Body of pancreas (tissue), 4 donors: ENCODE data around the gene RAB9A. TPM values are rescaled to one million over a fixed set of nuclear protein-coding genes. Genes with fewer than 3 reads are reported as not detected.
"Not testable (repeated sequence)": the region's sequence is repeated elsewhere in the genome, so short reads cannot be mapped to it uniquely, and the experiment has no call there.

Source experiments
- ATAC-seq: fragments of 150-250 bp; one replicate; pipeline ENCODE4 v1.9.1; 2016
- DNase-seq, 4 donors: peaks; one replicate each; pipeline ENCODE4 v3.0.0-alpha.2; 2019
- H3K27ac ChIP-seq, 4 donors: fragments of 200-600 bp; sonication (generic); 1 replicate in 3 of 4; 2 replicates in 1 of 4; pipeline versions ENCODE4 v1.5.1 to v1.6.1; 2016 to 2019; ENCODE audit warnings: mild to moderate bottlenecking in 1 of 4, mixed read lengths in 1 of 4, moderate library complexity in 1 of 4
- H3K27me3 ChIP-seq, 2 donors: fragments of 200-600 bp; sonication (generic); one replicate each; pipeline ENCODE4 v1.6.0; 2016; ENCODE audit warnings: mild to moderate bottlenecking in 1 of 2
- H3K36me3 ChIP-seq, 2 donors: fragments of 200-600 bp; sonication (generic); replicated peaks in 1 of 2; 2 replicates each; pipeline ENCODE4 v1.5.1; 2016; ENCODE audit warnings: low read depth in 2 of 2; ENCODE audit not compliant: insufficient read depth in 1 of 2
- H3K4me1 ChIP-seq: fragments of 200-600 bp; sonication (generic); one replicate; pipeline ENCODE4 v1.6.0; 2016
- H3K4me3 ChIP-seq, 2 donors: fragments of 200-600 bp; sonication (generic); 1 replicate in 1 of 2; 2 replicates in 1 of 2; pipeline ENCODE4 v1.5.1; 2016 to 2019
- H3K9me3 ChIP-seq, 3 donors: fragments of 200-600 bp; sonication (generic); 1 replicate in 2 of 3; 2 replicates in 1 of 3; pipeline ENCODE4 v1.5.1; 2016
- POLR2A ChIP-seq, 3 donors: fragments of 450-650 bp; IDR thresholded peaks; one replicate each; pipeline ENCODE4 v1.6.1; 2016; ENCODE audit warnings: antibody characterized with exemption in 3 of 3, mild to moderate bottlenecking in 2 of 3
- WGBS, 2 donors: methylation state at CpG; one replicate each; pipeline ENCODE4 v1.1.5; 2017; 5-methylcytosine and 5-hydroxymethylcytosine counted together
- intact Hi-C: fragments of 100-400 bp; cut with DNase I; formaldehyde crosslinking; loops from one replicate; pipeline ENCODE4 v1.15.1; 2023
- total RNA-seq, 2 donors: library from RNA; depleted of rRNA; stranded (reverse); fragments of >200 nt; gene quantifications; one replicate each; pipeline ENCODE4 v1.1.0, GENCODE V29; 2016
- TF ChIP-seq, protein P1 (sequence below), 7 experiments: fragments of 450-650 bp in 4 of 7; fragments of 200-600 bp in 3 of 7; sonication (generic) in 3 of 7; IDR thresholded peaks; one replicate each; pipeline ENCODE4 v1.5.1; 2016 to 2019; ENCODE audit warnings: antibody characterized with exemption in 7 of 7

Gene RAB9A
- total RNA-seq = 10 to 100 TPM; 14.3 to 15.5 TPM

DNA sequence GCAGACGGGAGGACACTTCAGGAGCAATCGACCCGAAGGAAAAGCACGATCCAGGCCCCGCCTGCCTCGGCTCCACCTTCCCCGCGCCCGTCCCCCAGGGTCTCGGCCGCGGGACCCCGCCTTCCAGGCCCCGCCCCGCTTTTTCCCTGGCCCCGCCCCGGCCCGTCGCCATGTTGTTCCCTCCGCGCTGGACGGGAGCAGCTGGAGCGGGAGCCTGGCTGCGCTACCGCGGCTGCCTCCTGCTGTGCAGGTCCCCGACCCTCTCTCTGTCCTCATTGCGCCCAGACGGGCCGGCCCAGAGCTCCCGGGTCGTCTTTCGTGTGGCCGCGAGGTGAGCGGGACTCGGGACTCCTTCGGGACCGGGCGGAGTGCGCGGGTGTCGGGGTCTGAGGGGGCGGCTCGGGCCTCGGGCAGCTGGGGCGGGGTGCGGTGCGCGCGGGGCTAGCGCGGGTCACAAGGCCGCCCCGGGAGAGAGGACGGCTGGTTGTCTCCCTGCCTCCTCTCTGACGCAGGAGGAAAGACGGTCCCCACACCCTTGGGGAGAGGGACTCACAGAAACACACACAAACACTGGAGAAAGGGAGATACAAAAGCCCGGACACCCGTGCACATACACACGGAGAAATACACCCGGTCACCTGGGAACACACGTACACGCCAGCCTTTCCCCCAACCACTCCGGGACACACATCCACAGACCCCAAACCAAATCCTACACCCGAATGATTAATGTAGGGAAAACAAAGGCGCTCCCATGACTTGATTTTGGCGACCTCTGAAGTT, at the start of gene RAB9A:
Gene RAB9A (plus strand): TSS at position 171 of the 783 bp plus-strand sequence. CDS start 19,619 bp downstream, outside the sequence.
- Histone ChIP-seq H3K36me3 (no peaks in the 10 kb centered on the region), H3K4me1 (peaks cover 30% of the 10 kb centered on the region), H3K9me3 (no peaks in the 10 kb centered on the region), H3K4me3 (peak within 1 kb of the TSS; percentile 37 to 41), H3K27ac (peak within 1 kb of the TSS; percentile 83 to 99 (median 95)), H3K27me3 (no peaks in the 10 kb centered on the region)
- 0% methylated on average over 9 to 44 of the region's 68 CpGs for WGBS, 2 donors
- intact Hi-C loops = no loop called here
- ATAC-seq = peak; percentile 93
- peak; percentile 84 to 91 (median 86) for DNase-seq
- peak; percentile 89 to 96 (median 92) for TF ChIP-seq POLR2A (IDR thresholded peaks at IDR 0.05)
- TF ChIP-seq, protein P1, sequence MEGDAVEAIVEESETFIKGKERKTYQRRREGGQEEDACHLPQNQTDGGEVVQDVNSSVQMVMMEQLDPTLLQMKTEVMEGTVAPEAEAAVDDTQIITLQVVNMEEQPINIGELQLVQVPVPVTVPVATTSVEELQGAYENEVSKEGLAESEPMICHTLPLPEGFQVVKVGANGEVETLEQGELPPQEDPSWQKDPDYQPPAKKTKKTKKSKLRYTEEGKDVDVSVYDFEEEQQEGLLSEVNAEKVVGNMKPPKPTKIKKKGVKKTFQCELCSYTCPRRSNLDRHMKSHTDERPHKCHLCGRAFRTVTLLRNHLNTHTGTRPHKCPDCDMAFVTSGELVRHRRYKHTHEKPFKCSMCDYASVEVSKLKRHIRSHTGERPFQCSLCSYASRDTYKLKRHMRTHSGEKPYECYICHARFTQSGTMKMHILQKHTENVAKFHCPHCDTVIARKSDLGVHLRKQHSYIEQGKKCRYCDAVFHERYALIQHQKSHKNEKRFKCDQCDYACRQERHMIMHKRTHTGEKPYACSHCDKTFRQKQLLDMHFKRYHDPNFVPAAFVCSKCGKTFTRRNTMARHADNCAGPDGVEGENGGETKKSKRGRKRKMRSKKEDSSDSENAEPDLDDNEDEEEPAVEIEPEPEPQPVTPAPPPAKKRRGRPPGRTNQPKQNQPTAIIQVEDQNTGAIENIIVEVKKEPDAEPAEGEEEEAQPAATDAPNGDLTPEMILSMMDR (IDR thresholded peaks at IDR 0.05) = no peak

DNA sequence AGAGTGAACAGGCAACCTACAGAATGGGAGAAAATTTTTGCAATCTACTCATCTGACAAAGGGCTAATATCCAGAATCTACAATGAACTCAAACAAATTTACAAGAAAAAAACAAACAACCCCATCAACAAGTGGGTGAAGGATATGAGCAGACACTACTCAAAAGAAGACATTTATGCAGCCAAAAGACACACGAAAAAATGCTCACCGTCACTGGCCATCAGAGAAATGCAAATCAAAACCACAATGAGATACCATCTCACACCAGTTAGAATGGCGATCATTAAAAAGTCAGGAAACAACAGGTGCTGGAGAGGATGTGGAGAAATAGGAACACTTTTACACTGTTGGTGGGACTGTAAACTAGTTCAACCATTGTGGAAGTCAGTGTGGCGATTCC, 47.2 kb upstream of the RAB9A start:
- ATAC-seq, H3K27ac ChIP-seq, H3K9me3 ChIP-seq, H3K4me3 ChIP-seq, H3K36me3 ChIP-seq, intact Hi-C loops, H3K4me1 ChIP-seq, DNase-seq, H3K27me3 ChIP-seq: not testable (repeated sequence)
- WGBS, 2 donors = 68% methylated on average over 2 of the region's 4 CpGs; no CpG with 5 or more reads in 1 of the 2 donors

DNA sequence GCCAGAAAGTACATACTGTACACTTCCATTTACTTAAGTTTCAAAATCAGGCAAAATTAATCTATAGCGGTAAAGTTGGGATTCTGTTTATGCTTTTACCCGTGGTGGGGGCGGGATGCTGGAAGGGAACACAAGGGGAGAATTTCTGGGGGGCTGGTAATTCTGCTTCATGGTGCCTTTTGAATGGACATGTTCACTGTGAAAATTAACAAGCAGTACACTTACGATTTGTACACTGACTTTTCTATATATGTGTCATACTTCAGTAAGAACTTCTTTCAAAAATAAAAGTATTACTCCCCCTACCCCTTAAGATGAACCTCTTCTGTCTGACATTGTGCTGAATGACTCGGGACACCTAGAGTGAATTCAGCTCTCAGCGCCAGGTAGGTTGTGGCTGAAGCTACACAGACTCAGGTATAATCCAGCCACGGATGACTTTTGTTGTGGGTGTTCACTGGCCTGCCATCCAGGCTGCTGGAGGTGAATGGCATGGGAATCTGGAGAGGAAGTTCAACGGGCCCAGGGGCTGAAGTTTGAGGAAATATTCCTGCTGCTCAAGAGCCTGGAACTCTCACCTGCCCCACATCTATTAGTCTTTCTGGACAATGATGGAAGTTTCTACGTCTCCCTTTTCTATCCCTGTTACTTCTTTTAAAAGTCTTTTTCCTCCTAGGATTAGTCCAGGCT, 43.3 kb upstream of the RAB9A start:
- no peak for ATAC-seq
- 49 to 55% methylated on average over 8 to 9 of the region's 9 CpGs for WGBS, 2 donors

GRCh38 chrX:13646154-13646549, 42.8 kb upstream of the RAB9A start:
- no peak for TF ChIP-seq POLR2A (IDR thresholded peaks at IDR 0.05)
- TF ChIP-seq, protein P1 (IDR thresholded peaks at IDR 0.05) = peak; percentile 36 to 60 (median 57)
- DNase-seq (peak; percentile 62 to 80 (median 66)), ATAC-seq (peak; percentile 70)
- Histone ChIP-seq H3K27ac (no peak overlapping the region), H3K9me3 (no peaks in the 10 kb centered on the region), H3K4me3 (no peak overlapping the region), H3K27me3 (no peaks in the 10 kb centered on the region), H3K36me3 (no peaks in the 10 kb centered on the region), H3K4me1 (no peaks in the 10 kb centered on the region)
- WGBS, 2 donors = 22 to 23% methylated on average over 3 of the region's 3 CpGs
- intact Hi-C loops = loop anchor here (5.0 kb wide), 1 partner anchor 139 kb away; no protein-coding TSS in a partner anchor

More for the DNA sequence above, 43.3 kb upstream of the RAB9A start:
- H3K4me3 ChIP-seq = no peak overlapping the region
- H3K27ac ChIP-seq = no peak overlapping the region
- H3K9me3 ChIP-seq = no peaks in the 10 kb centered on the region
- H3K36me3 ChIP-seq = no peaks in the 10 kb centered on the region
- no peaks in the 10 kb centered on the region for H3K4me1 ChIP-seq
- H3K27me3 ChIP-seq = no peaks in the 10 kb centered on the region
- DNase-seq = no peak
- TF ChIP-seq, protein P1 (IDR thresholded peaks at IDR 0.05) = no peak
- no peak for TF ChIP-seq POLR2A (IDR thresholded peaks at IDR 0.05)
- intact Hi-C loops = loop anchor here (5.0 kb wide), 1 partner anchor 138 kb away; no protein-coding TSS in a partner anchor

DNA sequence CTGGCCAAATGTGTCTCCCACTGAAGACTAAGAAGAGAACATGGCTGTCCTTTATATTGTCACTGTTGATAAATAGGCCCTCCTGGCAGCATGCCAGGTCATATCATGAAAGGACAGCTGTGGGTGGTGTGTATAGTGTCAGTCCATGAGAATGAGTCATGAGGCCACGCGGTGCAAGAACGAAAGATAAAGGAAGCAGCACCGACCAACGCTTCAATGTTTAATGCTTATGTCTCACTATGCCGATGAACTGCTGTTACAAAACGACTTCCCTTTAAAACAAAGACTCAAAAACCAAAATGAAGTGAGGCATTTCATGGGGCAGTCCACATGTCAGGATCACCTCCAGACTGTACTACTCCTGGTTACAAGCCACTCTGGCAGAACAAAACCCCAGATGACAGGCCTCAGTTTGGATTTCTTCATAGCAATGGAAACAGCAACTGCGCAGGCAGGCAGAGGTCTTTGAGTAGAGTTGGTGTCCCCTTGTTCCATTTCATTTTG, 41.2 kb upstream of the RAB9A start:
- TF ChIP-seq, protein P1 (IDR thresholded peaks at IDR 0.05) = no peak
- no peak for TF ChIP-seq POLR2A (IDR thresholded peaks at IDR 0.05)

GRCh38 chrX:13648336-13648735, 40.6 kb upstream of the RAB9A start:
- ATAC-seq = not testable (repeated sequence)
- intact Hi-C loops = loop anchor here (5.0 kb wide), 1 partner anchor 141 kb away; no protein-coding TSS in a partner anchor

More for the DNA sequence above, 41.2 kb upstream of the RAB9A start:
- intact Hi-C loops = loop anchor here (5.0 kb wide), 1 partner anchor 140 kb away; no protein-coding TSS in a partner anchor
- no peaks in the 10 kb centered on the region for H3K9me3 ChIP-seq
- ATAC-seq = peak; percentile 61
- H3K4me1 ChIP-seq = peaks cover 6% of the 10 kb centered on the region
- DNase-seq = peak; percentile 34 to 69 (median 60)
- 11 to 26% methylated on average over 8 of the region's 8 CpGs for WGBS, 2 donors
- peak overlapping the region in 2 of 4 donors; percentile 25 to 45 for H3K27ac ChIP-seq
- no peaks in the 10 kb centered on the region for H3K36me3 ChIP-seq
- H3K4me3 ChIP-seq = no peak overlapping the region
- H3K27me3 ChIP-seq = no peaks in the 10 kb centered on the region

More at GRCh38 chrX:13648336-13648735, 40.6 kb upstream of the RAB9A start:
- 89 to 90% methylated on average over 2 of the region's 2 CpGs for WGBS, 2 donors
- H3K27ac ChIP-seq = peak overlapping the region in 1 of 4 donors; percentile 25
- H3K9me3 ChIP-seq, H3K27me3 ChIP-seq, H3K4me1 ChIP-seq, H3K36me3 ChIP-seq, H3K4me3 ChIP-seq, DNase-seq: not testable (repeated sequence)
